ENCODE data around the gene CCDC85C.

The CCDC85C gene

DNA sequence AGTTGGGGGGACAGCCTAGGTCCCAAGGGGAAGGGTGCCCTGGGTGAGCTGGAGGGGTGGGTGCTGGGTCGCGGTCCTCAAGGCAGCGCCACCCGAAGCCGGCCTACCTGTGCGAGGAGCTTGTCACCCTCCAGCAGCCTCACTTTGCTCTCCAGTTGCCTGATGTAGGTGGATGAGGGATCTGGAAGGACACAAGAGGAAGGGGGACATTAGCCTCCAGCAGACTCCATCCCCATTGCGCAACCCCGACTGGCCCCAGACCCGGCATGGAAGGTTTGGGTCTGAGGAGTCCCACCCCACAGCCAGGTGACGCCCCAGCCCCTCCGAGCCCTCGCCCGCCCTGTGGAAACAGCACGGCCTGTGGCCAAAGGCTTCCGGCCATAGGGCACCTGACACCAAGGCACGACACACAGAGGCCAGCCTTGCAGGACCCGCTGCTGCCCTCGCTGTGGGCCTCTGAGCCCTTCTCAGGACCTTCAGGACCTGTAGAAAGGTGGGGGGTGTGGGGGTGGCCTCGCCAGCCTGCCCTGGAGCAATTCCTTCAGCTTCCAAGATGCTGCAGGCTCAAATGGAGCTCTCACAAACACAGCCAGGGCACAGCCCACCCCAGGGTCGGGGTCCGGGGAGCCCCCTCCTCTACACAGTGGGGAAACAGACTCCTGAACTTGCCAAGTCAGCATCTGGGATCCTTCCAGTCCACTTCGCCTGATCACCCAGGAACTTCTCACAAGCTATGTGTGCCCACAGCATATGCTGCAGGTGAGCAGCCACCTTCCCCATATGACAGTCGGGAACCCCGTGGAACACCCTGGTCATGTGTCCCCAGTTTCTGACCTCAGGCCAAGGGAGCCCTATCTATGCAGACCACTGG, 67.9 kb downstream of the CCDC85C start:
- DNase-seq, result no peak

DNA sequence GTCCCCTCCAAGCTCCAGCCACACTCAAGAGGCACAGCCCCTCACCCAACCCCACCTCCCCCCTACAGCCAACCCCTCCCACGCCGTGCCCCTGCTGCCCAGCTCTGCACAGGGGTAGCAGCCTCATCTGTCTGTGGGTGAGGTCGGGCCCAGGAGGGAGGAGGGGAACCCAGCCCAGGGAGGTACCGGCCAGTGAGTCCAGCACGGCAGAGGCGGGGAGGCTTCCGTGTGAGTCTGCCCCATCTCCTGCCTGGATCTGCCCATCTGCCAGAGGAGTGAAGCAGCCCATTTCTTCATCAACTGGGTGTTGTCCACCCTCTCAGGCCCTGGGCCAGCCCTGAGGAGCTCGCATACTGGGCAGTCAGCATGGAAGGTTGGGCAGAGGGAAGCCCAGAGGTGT, 68.6 kb downstream of the CCDC85C start:
- DNase-seq, result no peak

DNA sequence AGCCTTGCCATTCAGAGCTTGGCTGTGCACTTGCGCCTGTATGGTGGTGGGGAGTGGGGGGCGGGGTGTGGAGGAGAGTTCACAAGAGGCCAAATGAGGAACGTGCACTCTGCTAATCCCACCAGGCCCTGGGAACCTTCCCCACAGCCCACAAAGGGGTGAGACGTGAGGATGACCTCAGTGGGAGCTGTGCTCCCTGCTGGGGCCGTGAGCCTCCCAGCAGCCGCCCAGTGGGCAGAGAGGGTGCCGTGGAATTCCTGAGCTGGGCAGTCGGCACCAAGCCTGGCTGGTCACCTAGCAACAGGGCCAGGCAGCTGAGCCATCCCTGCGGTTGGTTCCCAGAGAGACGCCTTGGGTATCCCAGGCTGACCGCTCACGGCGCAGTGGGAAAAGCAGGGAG, 69.1 kb downstream of the CCDC85C start:
- no peak for DNase-seq

DNA sequence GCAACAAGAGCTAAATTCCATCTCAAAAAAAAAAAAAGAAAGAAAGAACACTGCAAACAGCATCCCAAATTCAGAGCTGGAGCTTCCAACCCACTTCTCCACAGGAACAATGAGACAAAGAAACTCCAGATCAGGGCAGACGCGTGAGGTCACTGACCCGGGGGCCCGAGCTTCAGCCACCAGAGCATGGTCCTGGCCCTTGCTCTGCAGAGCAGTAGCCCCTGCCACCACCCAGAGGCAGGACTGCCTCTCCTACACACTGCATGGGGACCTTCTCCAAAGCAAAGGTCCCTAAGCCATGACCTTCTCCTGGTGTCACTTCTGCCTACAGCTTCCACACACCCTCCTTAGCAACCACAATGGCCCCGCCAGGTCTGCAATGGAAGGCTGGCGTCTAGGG, 69.7 kb downstream of the CCDC85C start:
- DNase-seq, result no peak

DNA sequence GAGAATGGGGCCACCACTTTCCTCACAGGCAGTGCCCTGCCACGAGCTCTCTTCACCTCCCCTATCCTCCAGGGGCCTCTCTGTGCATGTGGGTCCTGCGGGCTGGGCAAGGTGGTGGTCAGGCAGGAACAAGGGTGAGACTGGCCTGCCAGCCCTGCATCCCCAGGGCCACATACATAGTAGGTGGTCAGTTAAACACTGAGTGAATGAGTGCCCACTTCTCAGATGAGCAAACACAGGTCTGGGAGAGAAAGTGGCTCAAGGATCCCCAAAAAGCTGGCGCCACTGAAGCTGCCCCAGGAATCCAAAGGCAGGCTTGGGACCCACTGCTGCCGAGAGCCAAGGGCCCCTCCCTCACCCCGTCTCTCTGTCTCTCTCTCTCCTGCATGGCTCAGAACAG, 71.7 kb downstream of the CCDC85C start:
- DNase-seq, result no peak

DNA sequence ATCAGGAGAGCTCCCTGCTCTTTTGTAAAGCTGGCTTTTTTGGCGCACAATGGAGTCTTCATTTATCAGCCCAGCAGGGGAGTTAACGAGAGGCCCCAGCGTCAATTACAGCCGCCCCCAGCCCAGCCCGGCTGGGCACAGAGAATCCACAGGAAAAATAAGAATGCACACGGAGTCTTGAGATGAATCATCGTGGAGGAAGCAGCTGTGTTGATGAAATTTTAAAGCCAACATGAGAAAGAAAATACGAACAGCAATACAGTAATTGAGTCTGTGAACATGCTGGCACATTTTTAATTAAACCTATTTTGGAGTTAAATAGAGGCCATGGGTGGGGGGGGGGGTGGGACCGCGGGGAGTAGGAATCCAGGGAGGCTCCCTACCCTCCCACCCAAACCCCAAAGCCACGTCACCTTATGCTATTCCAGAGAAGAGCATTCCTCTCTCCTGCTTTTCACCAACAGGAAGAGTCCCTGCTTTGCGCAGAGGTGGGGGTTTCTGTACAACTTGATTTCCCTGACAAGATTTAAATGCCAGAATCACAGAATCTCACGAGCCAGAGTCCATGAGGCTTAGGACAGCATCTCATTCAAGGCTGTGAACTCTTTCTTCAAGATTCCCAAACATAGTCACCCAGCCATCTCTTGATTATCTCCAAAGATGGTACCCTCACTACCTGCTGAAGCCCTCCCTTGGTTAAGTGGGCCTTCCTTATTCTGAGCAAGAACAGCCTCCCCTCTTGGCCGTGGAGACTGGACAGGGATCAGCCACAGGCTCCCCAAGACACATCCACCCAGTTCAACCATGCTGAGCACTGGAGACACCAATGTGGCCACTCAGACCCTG, 72.5 kb downstream of the CCDC85C start:
- no peak for DNase-seq

DNA sequence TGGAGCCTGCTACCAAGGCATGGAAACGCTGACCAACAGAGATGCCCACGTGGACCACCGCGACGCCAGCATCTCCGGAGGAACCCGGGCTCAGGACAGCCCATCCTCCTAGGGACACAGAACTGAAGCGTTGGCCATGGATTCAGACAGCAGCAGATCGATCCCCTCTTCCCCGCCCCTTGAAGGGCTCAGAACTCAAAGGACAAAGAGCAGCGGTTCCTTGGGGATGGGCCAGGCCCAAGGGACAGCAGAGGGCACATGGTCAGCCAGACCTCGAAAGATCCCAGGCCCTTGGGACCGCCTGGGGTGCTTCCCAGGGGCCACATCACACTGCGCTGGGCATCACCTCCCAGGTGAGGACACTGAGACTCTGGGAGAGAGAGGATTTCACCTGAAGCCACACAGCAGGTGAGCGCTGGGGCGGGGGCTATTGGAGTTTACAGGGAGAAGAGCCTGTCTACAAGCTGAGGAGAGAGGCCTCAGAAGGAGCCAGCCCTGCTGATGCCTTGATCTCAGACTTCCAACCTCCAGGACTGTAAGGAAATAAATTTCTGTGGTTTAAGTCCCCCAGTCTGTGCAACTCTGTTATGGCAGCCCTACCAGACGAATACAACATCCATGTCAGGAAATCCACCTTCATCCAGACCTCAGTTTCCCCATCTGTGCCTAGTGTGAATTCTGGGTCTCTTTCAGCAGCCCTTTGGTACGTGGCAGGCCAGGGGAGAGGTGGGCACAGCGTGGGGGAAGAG, 73.4 kb downstream of the CCDC85C start:
- DNase-seq, result no peak

DNA sequence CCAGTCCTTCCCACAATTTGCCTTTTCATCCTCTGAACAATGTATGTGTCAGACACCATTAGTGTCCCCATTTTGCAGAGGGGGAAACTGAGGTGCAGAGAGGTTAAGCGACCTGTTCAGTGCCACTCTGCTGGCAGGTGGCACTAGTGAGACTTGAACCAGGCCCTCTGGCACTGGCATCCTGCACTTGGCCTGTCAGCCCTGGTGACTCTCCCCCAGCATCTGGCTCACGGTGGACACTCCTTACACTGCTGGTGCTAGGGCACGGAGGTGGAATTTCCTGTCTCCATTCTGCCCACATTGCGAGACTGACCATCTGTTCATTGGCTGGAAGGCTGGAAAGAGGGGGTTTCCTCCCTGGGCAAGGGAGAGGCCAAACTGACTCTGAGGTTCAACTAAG, 74.1 kb downstream of the CCDC85C start:
- DNase-seq, result no peak

DNA sequence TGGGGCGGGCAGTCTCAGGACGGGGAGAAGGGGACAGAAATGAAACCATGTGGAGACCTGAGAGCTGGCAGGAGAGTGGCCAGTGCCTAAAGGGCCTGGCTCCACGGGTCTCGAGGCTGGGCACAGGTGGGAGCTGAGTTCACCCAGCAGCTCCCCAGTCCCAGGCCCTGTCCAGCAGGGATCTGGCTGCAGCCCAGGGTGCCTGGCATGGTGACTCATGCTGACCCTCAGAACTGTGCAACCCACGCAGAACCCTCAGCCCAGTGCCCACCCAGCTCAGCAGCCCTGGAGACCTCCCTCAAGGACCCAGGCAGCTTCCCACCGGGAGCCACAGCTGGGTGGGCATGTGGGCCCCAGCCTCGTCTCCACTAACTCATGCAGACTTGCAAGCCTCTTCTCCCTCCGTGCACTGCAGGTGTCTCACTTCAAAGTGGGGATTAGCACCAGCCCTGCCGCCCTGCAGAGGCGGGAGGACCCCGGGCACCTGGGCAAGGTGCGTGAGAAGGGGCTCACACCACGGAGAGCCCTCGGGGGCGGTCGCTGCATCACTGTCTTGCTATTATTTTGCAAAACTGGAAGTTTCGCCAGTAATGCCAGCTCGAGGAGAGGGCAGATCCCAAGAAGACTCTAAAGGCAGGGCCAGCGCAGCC, 76.5 kb downstream of the CCDC85C start:
- no peak for DNase-seq

DNA sequence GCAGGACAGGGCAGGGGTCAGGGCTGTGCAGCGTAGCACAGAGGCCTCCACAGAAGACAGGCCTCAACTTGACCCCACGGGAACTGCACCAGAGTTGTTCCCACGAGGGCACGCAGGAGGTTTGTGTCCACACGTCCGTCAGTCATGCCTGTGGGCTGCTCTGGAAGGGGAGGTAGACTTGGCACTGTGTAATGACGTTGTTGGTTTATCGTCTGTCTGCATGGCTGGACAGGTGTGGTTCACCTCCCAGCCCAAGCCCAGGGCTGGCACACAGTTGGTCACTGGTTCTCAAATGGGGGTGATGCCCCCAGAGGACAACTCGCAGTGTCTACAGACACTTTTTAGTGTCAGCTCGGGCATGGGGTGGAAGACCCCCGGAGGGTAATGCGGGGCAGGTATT, 77.0 kb downstream of the CCDC85C start:
- DNase-seq, result no peak

DNA sequence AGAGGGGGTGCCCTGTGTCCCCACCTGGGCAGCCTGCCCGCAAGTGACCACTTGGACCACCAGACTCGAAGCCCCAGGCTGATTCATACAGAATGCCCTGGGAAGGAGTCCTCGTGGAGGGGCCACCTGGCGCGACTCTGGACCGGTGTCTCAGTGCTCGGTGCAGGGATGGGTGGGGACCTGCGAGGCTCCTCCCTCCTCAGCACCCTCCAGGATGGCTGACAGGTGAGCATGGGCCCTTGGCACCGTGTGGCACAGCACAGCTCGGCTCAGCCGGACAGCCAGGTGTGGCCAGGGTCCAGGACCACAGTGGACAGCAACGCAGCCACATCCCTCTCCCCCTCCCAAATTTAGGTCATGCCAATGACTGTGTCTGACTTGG, 78.3 kb downstream of the CCDC85C start:
- no peak for DNase-seq

DNA sequence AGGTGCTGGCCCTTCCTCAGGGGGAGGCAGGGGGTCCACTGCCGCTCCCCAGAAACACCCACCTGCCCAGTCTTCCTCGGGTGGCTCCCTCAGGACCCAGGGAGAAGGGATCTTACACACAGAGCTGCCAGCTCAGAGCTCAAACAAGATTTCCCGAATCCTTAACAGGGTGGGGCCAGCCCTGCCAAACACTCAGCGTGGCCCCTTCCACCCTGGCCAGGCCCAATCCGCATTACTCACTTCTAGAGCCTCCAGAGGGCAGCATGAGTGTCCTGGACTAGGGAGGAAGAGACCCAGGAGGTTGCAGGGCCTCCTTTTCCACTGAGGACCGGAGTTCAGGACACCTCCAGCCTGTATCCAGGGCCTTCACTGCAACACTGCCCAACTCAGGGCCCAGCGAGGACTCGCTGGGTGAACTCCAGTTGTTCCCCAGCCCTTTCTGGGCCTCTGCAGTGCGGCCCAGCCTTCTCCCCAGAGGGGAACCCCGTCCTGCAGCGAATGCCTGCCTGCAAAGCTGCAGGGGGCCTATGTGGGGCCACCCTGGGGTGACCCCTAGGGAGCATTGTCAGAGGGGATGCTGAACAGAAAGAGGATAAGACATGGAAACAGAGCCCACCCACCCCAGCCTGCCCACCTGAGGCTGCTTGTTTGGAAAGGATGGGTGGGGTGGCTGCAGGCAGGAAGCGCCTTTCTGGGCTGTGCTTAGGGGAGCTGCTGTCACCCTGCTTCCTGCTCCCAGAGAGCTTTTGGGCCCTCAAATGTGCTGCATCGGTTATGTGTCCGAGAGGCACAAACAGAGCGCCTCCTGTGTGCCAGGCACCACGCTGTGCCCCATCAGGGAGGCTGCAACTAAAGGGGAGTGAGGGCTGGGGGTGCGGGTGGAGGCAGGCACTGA, 79.0 kb downstream of the CCDC85C start:
- no peak for DNase-seq

DNA sequence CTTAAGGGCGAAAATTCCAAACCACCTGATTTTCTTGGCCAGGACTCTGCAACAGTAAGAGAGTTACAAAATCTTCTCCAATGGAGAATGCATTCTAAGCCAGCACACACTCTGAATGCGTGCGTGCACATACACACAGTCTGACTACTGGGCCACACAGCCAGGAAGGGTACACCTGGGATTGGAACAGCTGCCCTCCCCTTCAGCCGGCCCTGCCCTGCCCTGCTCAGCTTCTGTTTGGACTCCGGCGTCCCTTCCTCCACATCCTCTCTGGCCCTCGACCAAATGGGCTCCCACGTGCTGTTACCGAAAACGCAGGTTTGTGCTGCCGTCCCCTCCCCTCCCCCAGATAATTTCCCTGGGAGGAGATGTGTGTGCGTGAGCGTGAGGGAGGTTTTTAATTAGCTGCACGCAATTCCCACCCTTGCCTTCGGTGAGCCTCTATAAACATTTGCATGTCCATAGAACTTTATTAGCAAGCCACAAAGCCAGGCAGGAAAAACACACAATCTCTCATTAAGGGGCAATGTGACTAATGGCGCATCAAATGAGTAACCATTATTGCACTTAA, 79.8 kb downstream of the CCDC85C start:
- no peak for DNase-seq

DNA sequence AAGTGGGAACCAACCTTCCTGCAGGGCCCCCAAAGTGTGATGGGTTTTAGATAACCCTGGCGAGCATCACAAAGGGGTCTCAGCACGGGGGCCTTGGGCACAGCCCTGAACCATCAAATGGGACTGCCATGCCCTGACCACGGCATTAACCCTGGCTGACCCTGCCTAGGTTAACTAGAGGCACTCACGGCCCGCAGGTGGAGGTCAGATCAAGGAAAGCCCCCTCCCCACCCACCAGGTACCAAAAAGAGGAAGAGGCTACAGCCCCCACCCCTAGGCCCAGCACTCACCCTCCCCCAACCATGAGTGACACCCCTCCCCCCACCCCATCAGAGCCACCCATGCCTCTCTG, 80.3 kb downstream of the CCDC85C start:
- DNase-seq, result no peak

DNA sequence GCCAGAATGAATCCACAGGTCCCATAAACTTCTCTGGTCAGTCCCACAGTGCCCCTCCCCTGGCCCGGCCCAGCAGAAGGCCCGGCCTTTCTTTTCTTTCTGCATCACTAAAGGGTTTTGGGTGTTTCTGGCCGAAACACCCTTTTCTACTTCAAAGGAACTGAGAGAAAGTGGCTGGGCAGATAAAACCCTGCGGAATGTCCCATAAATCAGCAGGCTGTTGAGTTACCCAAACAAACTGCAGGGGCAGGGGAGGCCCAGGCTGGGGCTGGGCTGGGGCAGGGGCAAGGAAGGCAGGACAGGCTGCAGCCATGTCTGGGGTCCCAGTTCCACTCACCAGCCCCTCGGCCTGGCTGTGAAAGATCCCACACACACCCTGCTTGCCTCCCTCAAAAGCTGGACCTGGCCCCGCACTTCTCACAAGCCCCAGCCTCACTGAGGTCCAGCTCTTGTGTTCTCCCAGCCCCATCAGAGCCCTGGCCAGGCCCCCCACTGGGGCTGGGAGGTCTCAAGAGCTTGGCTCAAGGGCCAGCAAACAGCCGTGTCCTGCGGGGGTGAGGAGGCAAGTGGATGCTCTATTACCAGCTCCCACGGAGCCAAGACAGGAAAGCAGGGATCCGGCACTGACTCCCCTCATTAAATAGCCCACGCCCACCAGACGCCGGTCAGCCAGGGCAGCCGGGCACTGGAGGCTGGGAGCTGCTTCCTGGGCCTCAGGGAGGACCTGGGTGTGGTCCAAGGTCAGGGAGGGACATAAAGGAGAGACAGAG, 80.9 kb downstream of the CCDC85C start:
- DNase-seq, result no peak

DNA sequence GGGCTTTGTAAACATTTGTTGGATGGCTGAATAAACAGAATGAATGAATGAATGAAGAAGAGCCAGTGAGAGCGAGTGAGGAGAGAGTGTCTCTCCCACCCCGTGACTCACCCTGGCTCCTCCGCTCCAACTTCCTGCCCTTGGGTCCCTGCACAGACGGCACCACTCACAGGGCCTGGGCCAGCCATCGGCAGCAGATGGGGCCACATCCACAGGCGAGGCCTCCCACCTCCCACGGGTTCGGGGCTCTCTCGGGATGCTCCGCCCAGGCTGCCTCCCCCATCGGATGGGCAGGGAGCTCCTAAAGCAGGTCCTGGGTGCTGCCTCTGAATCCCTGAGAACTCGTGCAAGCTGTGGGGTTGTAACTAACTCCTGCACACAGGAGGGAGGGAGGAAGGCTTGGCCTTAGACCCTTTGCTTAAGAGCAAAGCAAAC, 81.5 kb downstream of the CCDC85C start:
- no peak for DNase-seq

DNA sequence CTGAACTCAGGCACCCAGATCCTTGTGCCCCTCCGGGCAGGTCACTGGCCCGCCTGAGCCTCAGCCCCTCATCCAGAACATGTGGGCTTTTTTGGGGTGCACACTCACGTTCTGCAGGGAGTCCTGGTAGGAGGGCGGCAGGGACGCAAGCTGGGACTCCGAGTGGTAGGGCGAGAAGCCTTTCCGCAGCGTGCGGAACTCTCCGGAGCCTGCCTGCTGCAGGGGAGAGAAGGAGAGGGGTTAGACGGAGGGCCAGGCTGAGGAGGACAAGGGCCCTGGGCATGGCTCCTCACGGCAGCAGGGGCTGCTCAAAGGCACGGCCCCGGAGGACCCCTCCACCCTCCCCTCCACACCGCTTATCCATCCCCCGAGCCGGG, 82.0 kb downstream of the CCDC85C start:
- no peak for DNase-seq

DNA sequence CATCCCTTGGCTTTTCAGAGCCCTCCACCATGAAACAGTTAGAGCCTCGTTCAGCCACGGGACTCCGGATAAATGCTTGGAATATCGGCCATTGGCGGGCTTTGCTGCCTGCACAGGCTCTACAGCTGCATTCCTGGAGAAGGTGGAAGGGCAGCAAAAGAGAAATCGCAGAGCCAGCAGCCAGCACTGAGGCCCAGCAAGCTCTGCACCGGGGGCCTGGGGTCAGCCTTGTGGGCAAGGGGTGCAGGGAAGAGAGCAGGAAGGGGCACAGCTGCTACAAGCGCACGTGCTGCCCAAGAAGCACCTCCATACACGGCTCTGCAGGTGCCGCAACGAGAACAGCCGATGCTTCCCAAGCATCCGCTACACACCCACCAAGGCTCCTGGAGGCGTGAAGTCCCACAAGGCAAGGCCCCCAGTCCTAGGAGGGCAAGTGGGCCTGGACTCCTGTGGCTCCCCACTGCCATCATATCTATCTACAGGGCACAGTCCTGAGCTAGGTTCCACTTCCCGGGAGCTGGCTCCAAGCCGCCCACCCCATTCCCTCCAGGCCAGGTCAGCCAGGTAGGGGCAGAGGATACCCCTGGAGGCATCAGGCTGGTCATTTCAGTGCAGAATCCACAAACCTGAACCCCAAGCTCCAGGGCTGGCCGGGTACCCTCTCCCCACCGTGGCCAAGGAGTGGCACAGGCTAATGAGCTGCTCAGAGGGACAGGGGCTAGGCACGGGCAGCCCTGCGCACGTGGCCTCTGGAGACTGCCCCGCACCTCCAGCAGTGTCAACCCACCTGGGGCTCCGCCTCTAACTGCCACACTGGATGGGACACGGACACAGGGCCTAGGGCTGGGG, 82.6 kb downstream of the CCDC85C start:
- no peak for DNase-seq

DNA sequence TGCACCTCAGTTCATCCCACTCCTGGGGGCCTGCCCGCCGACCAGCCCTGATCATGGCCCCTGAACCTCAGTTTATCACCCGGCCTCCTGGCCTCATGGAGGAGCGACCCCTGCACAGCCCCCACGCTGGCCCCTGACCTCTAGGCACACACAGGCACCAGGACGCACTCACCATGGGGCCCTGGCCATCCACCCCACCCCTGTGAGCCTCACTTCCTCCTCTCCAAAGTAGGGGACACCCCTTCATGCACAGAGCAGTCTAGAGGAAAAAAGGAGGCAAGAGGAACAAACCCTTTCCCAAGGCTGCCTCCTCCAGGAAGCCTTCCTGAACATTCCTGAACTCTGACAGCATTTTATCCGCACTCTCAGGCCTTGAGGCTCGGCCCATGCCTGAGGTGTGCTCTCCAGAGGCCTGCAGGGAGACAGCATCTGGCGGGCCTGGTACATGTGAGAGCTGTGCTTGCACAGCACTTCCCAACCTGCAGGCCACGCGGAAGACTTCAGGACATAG, 83.4 kb downstream of the CCDC85C start:
- DNase-seq, result no peak

Measured in stimulated activated CD4-positive, alpha-beta T cell treated with anti-CD3 and anti-CD28 coated beads, Interleukin-1b, Interleukin-23, amount 100 ng/mL, for 48 hours (primary cell).